GM19240 (cell line): ENCODE measurements around the gene TSR1.

Experiments used
- DNase-seq: peaks from one replicate; pipeline ENCODE4 v3.0.0; 2011; ENCODE audit warnings: low spot score; ENCODE audit not compliant: insufficient read length

TSR1 gene

GRCh38 chr17:2369039-2369438, 32.8 kb upstream of the TSR1 start:
- no peak for DNase-seq

DNA sequence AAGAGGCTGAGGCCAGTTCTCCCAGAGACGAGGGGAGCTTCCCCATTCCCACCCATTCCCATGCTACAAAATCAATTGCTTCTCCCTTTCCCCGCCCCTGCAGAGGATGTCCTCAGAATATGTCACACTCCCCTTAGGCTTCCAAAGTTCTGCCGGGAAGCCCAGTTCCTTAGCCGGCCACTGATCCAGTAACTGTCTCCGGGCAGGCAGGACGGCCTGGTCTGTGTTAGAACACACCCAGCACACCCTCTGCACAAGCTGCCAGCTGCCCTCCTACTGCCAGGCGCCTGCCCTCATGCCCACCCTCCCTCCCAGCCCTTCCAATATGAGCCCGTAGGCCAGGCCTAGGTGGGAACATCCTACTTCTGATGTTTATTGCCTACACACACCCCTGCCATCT, 32.1 kb upstream of the TSR1 start:
- DNase-seq = no peak

DNA sequence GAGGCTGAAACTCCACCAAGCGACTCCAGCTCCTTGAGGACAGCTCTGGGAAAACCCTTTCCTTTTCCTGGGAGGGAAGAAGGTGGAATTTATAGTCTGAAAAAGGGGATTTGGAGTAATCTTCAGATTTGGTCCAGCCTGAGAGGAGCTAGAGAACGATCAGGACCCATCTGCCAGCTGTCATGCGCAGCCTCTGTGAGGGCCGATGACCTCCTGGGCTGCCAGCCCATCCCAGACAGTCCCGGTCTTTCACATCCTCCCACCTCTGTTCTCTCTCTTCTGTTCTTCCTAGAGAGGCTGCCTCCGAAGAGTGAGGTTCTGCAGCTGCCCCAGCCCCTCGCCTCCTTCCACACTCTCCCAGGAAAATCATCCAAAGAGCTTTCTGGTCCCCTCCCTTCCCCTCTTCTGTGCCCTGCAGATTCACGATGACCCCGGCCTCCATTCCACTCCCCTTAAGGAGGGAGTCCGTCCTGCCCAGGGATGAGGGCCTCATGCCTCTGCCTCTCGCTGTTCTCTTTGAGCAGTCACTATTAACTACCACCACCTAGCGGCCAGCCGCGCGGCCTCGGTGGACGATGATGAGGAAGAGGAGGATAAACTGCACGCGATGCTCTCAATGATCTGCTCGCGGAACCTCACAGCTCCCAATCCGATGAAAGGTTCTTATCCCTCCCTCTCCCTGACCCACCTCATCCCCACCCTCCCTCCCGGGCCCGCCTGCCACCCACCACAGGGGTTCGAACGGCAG, 30.7 kb upstream of the TSR1 start:
- no peak for DNase-seq

DNA sequence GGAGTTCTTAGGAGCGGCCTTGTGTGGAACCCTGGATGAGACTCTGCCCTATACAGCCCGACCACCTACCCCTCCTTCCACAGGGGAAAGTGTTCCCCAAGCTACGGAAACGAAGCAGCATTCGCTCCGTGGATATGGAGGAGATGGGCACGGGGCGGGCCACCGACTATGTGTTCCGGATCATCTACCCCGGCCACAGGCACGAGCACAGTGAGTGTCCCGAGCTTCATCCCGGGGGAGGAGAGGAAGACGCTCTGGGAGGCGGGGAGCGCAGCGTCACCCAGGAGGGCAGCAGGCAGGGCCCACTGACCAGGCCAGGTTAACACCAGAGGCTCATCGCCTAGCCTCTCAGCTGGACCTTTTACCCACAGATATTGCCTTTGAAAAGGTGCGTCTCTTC, 28.9 kb upstream of the TSR1 start:
- DNase-seq = no peak

- no peak for DNase-seq
Measured at GRCh38 chr17:2364763-2365116, 28.5 kb upstream of the TSR1 start.

DNA sequence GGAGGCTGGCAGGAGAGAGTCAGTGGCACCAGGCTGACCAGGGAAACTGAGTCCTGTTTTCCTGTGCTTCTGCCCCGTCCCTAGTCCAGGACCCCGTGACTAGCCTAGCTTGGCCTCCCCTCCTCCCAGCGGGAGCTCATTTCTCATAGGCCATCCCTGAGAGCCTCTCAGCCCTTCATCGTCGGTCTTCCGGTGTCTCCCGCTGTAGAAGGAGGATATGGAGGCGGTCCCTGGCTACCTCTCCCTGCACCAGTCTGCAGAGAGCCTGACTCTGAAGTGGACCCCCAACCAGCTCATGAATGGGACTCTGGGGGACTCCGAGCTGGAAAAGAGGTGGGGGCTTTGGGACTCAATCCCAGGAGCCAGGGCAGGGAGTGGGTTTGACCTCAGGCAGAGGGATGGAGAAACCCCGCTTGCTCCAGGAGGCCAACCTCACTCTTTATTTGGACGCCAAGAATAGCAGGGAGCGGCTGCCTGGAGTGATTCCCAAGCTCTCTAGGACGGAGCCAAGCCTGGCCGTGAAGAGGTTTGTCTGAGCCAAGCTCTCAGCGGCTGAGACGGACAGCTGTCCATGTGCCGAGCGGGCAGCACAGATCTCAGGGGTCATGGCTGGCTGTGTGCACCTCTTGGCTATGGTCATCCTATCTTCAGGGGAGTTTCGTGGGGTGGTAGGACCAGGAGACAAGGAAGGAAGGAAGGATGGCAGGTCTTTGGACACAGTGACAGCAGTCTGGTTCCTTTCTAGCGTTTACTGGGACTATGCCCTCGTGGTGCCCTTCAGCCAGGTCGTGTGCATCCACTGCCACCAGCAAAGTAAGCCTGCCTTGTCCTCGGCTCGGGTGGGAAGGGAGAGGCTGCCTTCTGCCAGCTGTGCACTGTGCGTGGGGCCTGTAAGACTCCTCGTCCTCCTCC, 27.9 kb upstream of the TSR1 start:
- DNase-seq = no peak

DNA sequence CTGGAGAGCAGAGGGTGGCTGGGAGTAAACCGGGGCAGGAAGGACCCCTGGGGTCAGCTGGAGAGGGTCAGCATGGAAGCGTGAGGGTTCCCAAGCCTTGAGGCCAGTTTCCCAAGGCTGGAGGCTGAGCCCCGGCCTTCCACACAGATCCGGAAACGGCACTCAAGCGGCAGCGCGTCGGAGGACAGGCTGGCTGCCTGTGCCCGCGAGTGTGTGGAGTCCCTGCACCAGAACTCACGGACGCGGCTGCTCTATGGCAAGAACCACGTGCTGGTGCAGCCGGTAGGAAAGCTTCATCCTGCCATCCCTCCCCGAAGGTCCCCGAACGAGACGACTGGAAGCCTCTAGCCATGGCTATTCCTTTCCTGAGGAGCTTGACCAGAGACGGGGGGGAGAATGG, 27.1 kb upstream of the TSR1 start:
- DNase-seq = no peak

- no peak for DNase-seq
Measured at GRCh38 chr17:2362881-2363280, 26.6 kb upstream of the TSR1 start.

GRCh38 chr17:2362416-2362815, 26.2 kb upstream of the TSR1 start:
- DNase-seq = no peak

DNA sequence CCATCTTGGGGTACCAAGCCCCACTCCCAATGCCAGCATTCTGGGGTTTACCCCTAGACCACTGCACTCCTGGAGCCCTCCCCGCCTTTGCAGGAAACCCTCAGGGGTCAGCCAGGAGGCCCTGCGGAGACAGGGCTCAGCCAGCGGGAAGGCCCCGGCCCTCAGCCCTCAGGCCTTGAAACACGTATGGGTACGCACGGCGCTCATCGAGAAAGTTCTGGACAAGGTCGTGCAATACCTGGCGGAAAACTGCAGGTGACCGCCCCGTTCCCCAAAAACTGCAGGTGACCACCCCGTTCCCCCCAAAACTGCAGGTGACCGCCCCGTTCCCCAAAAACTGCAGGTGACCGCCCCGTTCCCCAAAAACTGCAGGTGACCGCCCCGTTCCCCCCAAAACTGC, 25.8 kb upstream of the TSR1 start:
- DNase-seq = no peak

- no peak for DNase-seq
Measured at GRCh38 chr17:2361010-2361760, 24.9 kb upstream of the TSR1 start.

DNA sequence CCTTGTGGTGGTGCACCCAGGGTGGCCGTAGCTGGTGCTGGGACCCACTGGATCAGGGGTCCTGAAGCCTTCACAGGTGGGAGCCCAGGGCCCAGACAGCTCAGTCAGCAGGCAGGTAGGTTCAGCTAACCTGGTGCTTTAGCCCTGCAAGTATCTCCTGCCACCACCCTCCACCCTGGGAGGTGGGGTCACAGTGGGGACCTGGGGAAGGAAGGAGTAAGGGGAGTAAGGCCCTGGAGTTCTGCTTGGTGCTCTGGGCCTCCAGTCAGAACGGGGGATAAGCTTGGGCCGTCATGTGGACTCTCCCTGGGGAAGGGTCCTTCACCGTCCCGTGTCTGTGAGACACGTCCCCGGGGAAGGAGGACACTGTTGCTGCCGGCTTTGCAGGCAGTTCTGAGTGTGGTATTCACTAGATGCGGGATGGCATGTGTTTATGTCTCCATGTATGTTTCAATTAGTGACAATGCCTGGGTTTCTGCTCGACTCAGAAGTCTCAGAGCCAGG, 21.7 kb upstream of the TSR1 start:
- no peak for DNase-seq

DNA sequence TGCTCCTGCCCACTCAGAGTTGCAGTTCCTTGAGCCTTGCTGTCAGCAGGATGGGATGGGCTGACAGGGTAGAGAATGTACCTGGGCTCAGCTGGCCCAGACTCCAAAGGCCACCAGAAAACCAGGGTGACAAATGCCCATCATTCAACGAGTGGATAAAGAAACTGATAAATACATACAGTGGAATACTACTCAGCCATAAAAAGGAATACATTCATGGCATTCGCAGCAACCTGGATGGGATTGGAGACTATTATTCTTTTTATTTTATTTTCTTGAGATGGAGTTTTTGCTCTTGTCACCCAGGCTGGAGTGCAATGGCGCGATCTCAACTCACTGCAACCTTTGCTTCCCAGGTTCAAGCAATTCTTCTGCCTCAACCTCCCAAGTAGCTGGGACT, 21.0 kb upstream of the TSR1 start:
- DNase-seq = no peak

GRCh38 chr17:2354311-2354710, 18.1 kb upstream of the TSR1 start:
- no peak for DNase-seq

DNA sequence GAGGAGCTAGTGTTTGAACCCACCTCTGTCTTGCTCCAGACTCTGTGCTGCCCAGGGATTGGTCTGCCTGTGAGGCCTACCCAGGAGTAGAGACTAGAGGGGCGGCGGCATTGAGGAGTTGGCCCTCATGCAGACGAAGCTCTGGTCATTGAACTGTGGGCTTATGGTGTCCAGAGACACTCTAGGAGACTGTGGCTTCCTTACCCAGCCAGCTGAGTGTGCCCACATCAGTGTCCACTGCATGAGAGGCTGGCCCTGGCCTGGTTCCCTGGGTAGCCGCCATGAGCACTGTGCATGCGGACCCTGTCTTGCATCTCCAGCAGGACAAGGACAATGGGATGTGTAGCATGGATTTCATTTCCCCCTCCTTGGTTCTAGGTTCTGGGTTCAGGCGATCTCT, 15.0 kb upstream of the TSR1 start:
- DNase-seq = no peak

DNA sequence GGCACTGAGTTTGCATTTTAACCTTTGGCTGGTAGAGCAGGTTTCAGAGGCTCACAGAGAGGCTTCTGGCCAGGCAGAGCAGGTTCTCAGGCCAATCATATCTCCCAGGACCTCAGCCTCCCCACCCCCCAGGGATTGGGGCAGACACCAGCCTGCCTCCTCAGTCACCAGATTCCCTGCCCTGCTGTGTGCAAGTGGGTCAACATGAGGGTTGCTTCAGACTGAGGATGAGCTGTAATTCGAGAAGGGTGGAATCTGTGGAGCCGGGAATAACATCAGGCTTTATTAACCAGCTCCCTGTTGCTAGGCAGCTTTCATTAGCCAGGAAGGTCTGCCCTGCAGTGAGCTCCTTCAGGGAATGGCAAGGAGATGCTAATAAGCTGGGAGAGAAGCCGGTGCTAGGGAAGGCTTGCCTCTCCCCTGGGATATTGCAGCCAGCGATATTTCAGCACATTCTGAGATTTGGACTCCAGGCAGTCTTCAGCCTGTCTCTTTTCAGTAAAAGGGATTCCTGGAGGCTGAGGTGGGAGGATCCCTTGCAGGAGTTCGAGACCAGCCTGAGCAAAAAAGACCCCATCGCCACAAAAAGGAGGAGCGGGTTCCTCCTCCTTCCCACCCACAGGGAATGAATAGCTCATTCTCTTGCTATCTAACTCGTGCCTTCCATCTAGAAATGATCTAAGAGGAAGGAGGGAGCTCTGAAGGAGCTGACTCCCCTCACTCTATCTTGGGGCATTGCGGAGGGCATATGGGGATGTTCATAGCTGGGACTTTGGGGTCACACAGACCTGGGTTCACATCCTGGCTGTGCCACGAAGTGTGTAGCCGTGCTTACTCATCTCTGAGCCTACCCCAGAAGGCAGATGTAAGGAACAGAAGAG, 11.8 kb upstream of the TSR1 start:
- no peak for DNase-seq

DNA sequence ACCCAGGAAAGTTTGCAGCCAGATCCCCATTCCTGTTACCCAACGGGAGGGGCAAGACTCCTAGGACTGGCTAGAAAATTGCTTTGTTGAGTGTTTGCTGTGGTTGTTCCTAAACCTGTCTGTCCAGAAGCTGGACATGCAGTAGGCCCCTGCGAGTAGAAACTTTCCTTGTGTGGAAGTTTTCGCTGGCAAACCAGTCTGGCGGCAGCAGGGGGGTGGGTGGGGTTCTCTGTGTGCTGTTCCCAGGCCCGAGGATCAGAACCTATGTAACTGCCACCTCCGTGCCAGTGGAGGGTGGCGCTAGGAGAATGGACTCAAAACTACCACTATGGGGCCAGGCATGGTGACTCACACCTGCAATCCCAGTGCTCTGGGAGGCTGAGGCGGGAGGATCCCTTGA, 10.2 kb upstream of the TSR1 start:
- no peak for DNase-seq

GRCh38 chr17:2344528-2344927, 8.3 kb upstream of the TSR1 start:
- no peak for DNase-seq

GRCh38 chr17:2343421-2343820, 7.2 kb upstream of the TSR1 start:
- no peak for DNase-seq

GRCh38 chr17:2338315-2338657, 2.0 kb upstream of the TSR1 start:
- DNase-seq = no peak
